Thyroid gland (tissue), 4 donors: ENCODE measurements around the gene IFT27.

Source experiments
- POLR2A ChIP-seq, 2 donors: fragments of 450-650 bp; IDR thresholded peaks; one replicate each; pipeline ENCODE4 v1.6.1; 2017; ENCODE audit warnings: antibody characterized with exemption in 2 of 2, mild to moderate bottlenecking in 2 of 2, moderate library complexity in 1 of 2
- TF ChIP-seq, protein P1 (sequence below), 6 experiments: fragments of 200-600 bp in 3 of 6; fragments of 450-650 bp in 3 of 6; sonication (generic) in 3 of 6; IDR thresholded peaks; one replicate each; pipeline ENCODE4 v1.5.1; 2016 to 2019; ENCODE audit warnings: antibody characterized with exemption in 6 of 6, mild to moderate bottlenecking in 2 of 6, inconsistent platforms in 1 of 6, moderate library complexity in 1 of 6

DNA sequence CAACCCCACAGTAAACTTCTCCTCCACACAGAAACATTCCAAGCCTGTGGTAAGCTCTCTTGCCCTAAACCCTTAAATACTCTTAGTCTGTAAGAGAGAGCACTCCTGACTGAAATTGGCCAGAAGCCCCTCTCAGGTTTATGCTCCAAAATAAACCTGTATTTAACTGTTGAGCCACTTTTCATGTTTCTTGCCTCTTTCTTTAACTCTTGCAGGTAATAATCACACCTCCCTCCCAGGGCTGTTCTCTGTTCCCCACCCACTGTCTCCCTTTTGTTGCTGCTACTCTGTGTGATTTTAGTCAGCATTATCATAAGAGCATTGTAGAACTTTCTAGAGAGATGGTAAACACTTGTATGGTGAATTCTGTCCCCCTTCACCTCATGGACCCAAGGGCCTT lies 2.1 kb upstream of the IFT27 start:
- no peak for TF ChIP-seq POLR2A (IDR thresholded peaks at IDR 0.05)
- TF ChIP-seq, protein P1, sequence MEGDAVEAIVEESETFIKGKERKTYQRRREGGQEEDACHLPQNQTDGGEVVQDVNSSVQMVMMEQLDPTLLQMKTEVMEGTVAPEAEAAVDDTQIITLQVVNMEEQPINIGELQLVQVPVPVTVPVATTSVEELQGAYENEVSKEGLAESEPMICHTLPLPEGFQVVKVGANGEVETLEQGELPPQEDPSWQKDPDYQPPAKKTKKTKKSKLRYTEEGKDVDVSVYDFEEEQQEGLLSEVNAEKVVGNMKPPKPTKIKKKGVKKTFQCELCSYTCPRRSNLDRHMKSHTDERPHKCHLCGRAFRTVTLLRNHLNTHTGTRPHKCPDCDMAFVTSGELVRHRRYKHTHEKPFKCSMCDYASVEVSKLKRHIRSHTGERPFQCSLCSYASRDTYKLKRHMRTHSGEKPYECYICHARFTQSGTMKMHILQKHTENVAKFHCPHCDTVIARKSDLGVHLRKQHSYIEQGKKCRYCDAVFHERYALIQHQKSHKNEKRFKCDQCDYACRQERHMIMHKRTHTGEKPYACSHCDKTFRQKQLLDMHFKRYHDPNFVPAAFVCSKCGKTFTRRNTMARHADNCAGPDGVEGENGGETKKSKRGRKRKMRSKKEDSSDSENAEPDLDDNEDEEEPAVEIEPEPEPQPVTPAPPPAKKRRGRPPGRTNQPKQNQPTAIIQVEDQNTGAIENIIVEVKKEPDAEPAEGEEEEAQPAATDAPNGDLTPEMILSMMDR (IDR thresholded peaks at IDR 0.05): no peak
